SK-N-MC (cell line): ENCODE results near the gene TPX2.

ENCODE experiments used
- EZH2 ChIP-seq: fragments of 200-600 bp; sonication (generic); IDR thresholded peaks from one replicate; pipeline ENCODE4 v1.6.1; 2017; ENCODE audit warnings: antibody characterized with exemption
- FOXP2 ChIP-seq: optimal IDR thresholded peaks from 2 replicates; pipeline ENCODE3; 2011; ENCODE audit warnings: mild to moderate bottlenecking, moderate library complexity; ENCODE audit not compliant: insufficient read depth; ENCODE audit errors: extremely low read length, control extremely low read depth
- POLR2AphosphoS5 ChIP-seq: IDR thresholded peaks from 2 replicates; pipeline ENCODE4 v1.6.1; 2012; ENCODE audit warnings: mild to moderate bottlenecking, low read depth, low read length, borderline replicate concordance

- TF ChIP-seq EZH2: no peak
- no peak for TF ChIP-seq POLR2AphosphoS5
- no peak for TF ChIP-seq FOXP2
Observed at GRCh38 chr20:31844737-31845299, 105.7 kb downstream of the TPX2 start.
